Lower lobe of right lung (tissue), 2 donors: Measurements from ENCODE around the gene COPS6. TPM values are rescaled to one million over a fixed set of nuclear protein-coding genes. Genes with fewer than 3 reads are reported as not detected.

Experiments
- ATAC-seq, 2 donors: fragments of 200-7000 bp; cut with Tn5 transposase; one replicate each; pipeline ENCODE4 v1.9.1; 2020 to 2022; ENCODE audit warnings: mild to moderate bottlenecking in 2 of 2, moderate library complexity in 2 of 2
- DNase-seq: peaks from one replicate; pipeline ENCODE4 v3.0.0-alpha.2; 2020
- H3K27ac ChIP-seq: fragments of 200-600 bp; one replicate; pipeline ENCODE4 v1.8.0; 2022
- H3K27me3 ChIP-seq: fragments of 200-600 bp; one replicate; pipeline ENCODE4 v1.8.0; 2022; ENCODE audit warnings: low read depth
- H3K36me3 ChIP-seq: fragments of 200-600 bp; one replicate; pipeline ENCODE4 v1.8.0; 2022; ENCODE audit warnings: mild to moderate bottlenecking
- H3K4me1 ChIP-seq: fragments of 200-600 bp; one replicate; pipeline ENCODE4 v1.8.0; 2022
- H3K4me3 ChIP-seq: fragments of 200-600 bp; one replicate; pipeline ENCODE4 v1.8.0; 2022; ENCODE audit warnings: mild to moderate bottlenecking
- H3K9me3 ChIP-seq: fragments of 200-600 bp; one replicate; pipeline ENCODE4 v1.8.0; 2022
- intact Hi-C: fragments of 100-400 bp; cut with DNase I; formaldehyde crosslinking; loops from one replicate; pipeline ENCODE4 v1.11.0; 2022
- total RNA-seq: library from RNA; stranded (reverse); fragmentation: NEBNext Ultra II Directional; extraction: Animal tissue kit (Norgen Biotek cat#: 25700); gene quantifications from one replicate; pipeline ENCODE4 v1.2.1, GENCODE V29; 2021
- TF ChIP-seq, protein P1 (sequence below): fragments of 200-600 bp; IDR thresholded peaks from one replicate; pipeline ENCODE4 v1.8.0; 2022; ENCODE audit warnings: antibody characterized with exemption, mild to moderate bottlenecking
- donor health status: DM: no; HTN: yes; CAD: no; lungs with severe emphysema.

COPS6 gene
- total RNA-seq, 1 donor from 2014 or later = 70.6 TPM

DNA sequence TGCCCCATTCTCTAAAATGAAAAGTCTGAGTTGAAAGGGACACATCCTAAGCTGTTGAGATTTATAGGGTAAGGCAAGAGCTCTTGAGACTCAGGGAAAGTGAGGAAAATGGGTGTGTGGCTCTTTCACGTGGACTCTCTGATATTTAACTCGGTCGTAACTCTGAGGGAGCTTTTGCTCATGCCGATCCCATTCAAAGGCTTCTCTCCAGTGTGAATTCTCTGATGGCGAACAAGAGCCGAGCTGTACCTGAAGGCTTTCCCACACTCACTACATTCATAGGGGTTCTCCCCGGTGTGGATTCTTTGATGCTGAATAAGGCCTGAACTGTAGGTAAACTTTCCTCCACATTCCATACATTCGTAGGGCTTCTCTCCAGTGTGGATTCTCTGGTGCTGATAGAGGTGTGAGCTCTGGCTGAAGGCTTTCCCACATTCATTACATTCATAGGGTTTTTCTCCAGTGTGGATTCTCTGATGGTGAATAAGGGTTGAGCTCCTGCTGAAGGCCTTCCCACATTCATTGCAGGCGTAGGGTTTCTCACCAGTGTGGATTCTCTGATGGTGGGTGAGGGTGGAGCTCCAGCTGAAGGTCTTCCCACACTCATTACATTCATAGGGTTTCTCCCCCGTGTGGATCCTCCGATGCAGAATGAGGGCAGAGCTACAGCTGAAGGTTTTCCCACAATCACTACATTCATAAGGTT lies 17.6 kb upstream of the COPS6 start:
- H3K36me3 ChIP-seq = peaks cover 80% of the 10 kb centered on the region
- DNase-seq (no peak), ATAC-seq (no peak)
- H3K4me1 ChIP-seq = no peaks in the 10 kb centered on the region
- H3K9me3 ChIP-seq = peaks cover 28% of the 10 kb centered on the region
- intact Hi-C loops = no loop called here
- H3K4me3 ChIP-seq = no peak overlapping the region
- no peak overlapping the region for H3K27ac ChIP-seq
- no peaks in the 10 kb centered on the region for H3K27me3 ChIP-seq
- TF ChIP-seq, protein P1, sequence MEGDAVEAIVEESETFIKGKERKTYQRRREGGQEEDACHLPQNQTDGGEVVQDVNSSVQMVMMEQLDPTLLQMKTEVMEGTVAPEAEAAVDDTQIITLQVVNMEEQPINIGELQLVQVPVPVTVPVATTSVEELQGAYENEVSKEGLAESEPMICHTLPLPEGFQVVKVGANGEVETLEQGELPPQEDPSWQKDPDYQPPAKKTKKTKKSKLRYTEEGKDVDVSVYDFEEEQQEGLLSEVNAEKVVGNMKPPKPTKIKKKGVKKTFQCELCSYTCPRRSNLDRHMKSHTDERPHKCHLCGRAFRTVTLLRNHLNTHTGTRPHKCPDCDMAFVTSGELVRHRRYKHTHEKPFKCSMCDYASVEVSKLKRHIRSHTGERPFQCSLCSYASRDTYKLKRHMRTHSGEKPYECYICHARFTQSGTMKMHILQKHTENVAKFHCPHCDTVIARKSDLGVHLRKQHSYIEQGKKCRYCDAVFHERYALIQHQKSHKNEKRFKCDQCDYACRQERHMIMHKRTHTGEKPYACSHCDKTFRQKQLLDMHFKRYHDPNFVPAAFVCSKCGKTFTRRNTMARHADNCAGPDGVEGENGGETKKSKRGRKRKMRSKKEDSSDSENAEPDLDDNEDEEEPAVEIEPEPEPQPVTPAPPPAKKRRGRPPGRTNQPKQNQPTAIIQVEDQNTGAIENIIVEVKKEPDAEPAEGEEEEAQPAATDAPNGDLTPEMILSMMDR = no peak

DNA sequence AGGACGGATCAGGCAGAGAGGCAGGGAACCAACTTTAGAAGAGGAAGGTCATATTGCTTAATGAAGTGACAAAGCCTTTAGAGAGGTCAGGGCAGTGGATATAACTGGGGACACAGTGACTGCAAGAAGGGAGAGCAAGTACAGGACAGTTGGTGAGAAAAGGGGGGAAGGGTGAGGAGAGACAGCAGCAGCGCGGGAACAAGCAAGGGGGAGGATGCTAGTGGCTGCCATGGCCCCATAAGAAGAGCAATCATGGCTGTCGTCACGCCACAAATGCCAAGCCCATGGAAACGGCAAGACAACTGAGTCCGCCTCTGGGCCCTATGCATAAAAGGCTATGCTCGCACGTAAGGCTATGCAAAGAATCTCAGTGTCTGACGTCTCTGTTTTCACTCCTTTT lies 16.3 kb upstream of the COPS6 start:
- Histone ChIP-seq H3K4me1 (no peaks in the 10 kb centered on the region), H3K27me3 (no peaks in the 10 kb centered on the region), H3K36me3 (peaks cover 89% of the 10 kb centered on the region), H3K9me3 (peaks cover 28% of the 10 kb centered on the region), H3K4me3 (no peak overlapping the region), H3K27ac (no peak overlapping the region)
- no peak for DNase-seq
- TF ChIP-seq, protein P1 = no peak
- intact Hi-C loops = no loop called here
- ATAC-seq = no peak

DNA sequence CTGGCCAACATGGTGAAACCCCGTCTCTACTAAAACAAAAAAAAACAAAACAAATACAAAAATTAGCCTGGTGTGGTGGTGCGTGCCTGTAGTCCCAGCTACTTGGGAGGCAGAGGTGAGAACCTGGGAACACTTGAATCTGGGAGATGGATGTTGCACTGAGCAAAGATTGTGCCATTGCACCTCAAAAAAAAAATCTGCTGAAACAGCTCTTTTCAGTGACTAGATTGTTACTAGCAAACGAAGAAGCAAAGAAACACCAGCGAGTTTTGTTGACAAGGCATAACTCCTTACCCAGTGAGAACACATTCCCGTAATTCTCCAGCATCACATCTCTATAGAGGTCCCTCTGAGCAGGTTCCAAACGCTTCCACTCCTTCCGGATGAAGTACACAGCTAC lies 13.9 kb upstream of the COPS6 start:
- intact Hi-C loops = no loop called here
- no peaks in the 10 kb centered on the region for H3K27me3 ChIP-seq
- DNase-seq (no peak), ATAC-seq (no peak)
- peaks cover 28% of the 10 kb centered on the region for H3K9me3 ChIP-seq
- H3K4me3 ChIP-seq = no peak overlapping the region
- H3K4me1 ChIP-seq = peaks cover 11% of the 10 kb centered on the region
- H3K36me3 ChIP-seq = peaks cover 98% of the 10 kb centered on the region
- TF ChIP-seq, protein P1 = no peak
- H3K27ac ChIP-seq = no peak overlapping the region

DNA sequence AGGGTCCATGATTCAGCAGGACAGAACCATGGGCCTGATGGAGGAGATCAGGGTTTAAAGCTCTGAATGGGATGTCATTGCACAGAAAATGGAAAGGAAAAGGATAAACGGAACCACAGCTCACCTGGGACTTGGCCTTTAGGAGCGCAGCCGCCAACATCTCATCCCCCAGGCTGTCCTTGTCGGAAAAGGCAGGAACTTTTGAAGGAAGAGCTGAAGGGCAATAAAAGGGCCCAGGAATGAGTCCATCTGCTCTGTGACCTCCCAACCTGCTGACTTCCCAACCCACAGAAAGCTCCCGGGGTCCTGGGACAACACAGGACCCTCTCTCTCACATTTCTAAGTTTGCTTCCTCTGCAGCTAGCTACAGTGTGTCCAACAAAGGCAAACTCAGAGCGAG lies 13.4 kb upstream of the COPS6 start:
- H3K36me3 ChIP-seq = peaks cover 92% of the 10 kb centered on the region
- H3K4me3 ChIP-seq = no peak overlapping the region
- H3K27me3 ChIP-seq = no peaks in the 10 kb centered on the region
- intact Hi-C loops = no loop called here
- ATAC-seq (no peak), DNase-seq (no peak)
- TF ChIP-seq, protein P1 = no peak
- H3K9me3 ChIP-seq = peaks cover 25% of the 10 kb centered on the region
- H3K27ac ChIP-seq = no peak overlapping the region
- H3K4me1 ChIP-seq = peaks cover 16% of the 10 kb centered on the region

DNA sequence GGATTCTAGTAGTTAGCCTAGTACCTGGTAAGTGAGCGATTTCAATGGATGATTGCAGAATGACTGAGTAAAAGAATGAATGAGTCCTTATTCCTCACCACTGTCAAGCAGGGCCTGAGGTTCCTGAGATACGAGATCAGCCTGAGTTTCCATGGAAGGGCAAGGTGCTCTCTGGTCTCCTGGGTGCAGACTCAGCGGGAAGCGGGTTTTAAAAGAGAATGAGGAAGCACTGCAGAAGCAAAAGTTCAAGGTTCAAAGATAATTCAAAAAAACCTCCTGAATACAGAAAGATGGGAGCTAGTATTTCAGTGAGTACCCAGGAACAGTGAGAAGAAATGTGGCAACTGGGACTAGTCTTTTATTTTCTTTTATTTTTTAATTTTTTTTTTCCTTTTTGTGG lies 11.6 kb upstream of the COPS6 start:
- Histone ChIP-seq H3K36me3 (peaks cover 74% of the 10 kb centered on the region), H3K27ac (no peak overlapping the region), H3K4me3 (no peak overlapping the region), H3K4me1 (peaks cover 28% of the 10 kb centered on the region), H3K9me3 (peaks cover 7% of the 10 kb centered on the region), H3K27me3 (no peaks in the 10 kb centered on the region)
- no peak for DNase-seq
- ATAC-seq = no peak
- intact Hi-C loops = no loop called here
- TF ChIP-seq, protein P1 = no peak
